Calu3 (cell line): ENCODE results near the gene RPL13A. TPM values are rescaled to one million over a fixed set of nuclear protein-coding genes. Genes with fewer than 3 reads are reported as not detected.

ENCODE experiments used
- BruUV-seq: library from RNA; stranded (reverse); fragments of 400-500 nt; replicated peaks from 2 replicates; lab custom pipeline; 2021; lab: Mats Ljungman, UMichigan
- CTCF ChIA-PET: fragments of 300-600 bp; sonication (Branson Sonifier 250); formaldehyde crosslinking; loops from one replicate; lab custom pipeline; 2022; ENCODE audit warnings: antibody characterized with exemption; lab: Charles Lee
- DNase-seq: peaks from one replicate; pipeline ENCODE4 v3.0.0; 2022
- H3K27ac Mint-ChIP-seq: one replicate; pipeline ENCODE4 v1.8.0; 2022; ENCODE audit warnings: mixed read lengths; ENCODE audit not compliant: unreplicated experiment
- H3K27me3 Mint-ChIP-seq: one replicate; pipeline ENCODE4 v1.8.0; 2022; ENCODE audit warnings: mixed read lengths; ENCODE audit not compliant: unreplicated experiment
- H3K36me3 Mint-ChIP-seq: one replicate; pipeline ENCODE4 v1.8.0; 2022; ENCODE audit warnings: mild to moderate bottlenecking, moderate library complexity, mixed read lengths; ENCODE audit not compliant: insufficient read depth, unreplicated experiment
- H3K4me1 Mint-ChIP-seq: one replicate; pipeline ENCODE4 v1.8.0; 2022; ENCODE audit warnings: mild to moderate bottlenecking, low read depth, mixed read lengths; ENCODE audit not compliant: unreplicated experiment
- H3K4me3 Mint-ChIP-seq: one replicate; pipeline ENCODE4 v1.8.0; 2022; ENCODE audit warnings: mild to moderate bottlenecking, low read depth, moderate library complexity, mixed read lengths; ENCODE audit not compliant: unreplicated experiment
- H3K9me3 Mint-ChIP-seq: one replicate; pipeline ENCODE4 v1.8.0; 2022; ENCODE audit warnings: low read depth, mixed read lengths; ENCODE audit not compliant: unreplicated experiment
- CTCF ChIP-seq: fragments of 200-600 bp; IDR thresholded peaks from one replicate; pipeline ENCODE4 v1.8.0; 2022; ENCODE audit warnings: antibody characterized with exemption; ENCODE audit not compliant: unreplicated experiment
- intact Hi-C: fragments of 100-400 bp; cut with micrococcal nuclease; formaldehyde crosslinking; loops from one replicate; pipeline ENCODE4 v1.10.0; 2022; ENCODE audit not compliant: unreplicated experiment
- total RNA-seq: library from RNA; stranded (reverse); gene quantifications from 2 replicates; pipeline ENCODE4 v1.2.3, GENCODE V29; 2022

RPL13A gene
- total RNA-seq, 1 experiment from 2014 or later: 1,993 TPM

- H3K4me3 Mint-ChIP-seq: no peak overlapping the region
- CTCF ChIA-PET: no interaction called here
- BruUV-seq: no TSS peak
Measured at GRCh38 chr19:49448432-49448786, 39.0 kb upstream of the RPL13A start.

GRCh38 chr19:49450405-49450804, 37.0 kb upstream of the RPL13A start:
- no peaks in the 10 kb centered on the region for H3K9me3 Mint-ChIP-seq
- no peak overlapping the region for H3K27ac Mint-ChIP-seq
- no TSS peak for BruUV-seq
- CTCF ChIA-PET: interaction anchor here (0.6 kb wide), 1 partner anchor 30 kb away, joined by 7 read pairs; no protein-coding TSS in a partner anchor
- DNase-seq: no peak
- peaks cover 66% of the 10 kb centered on the region for H3K36me3 Mint-ChIP-seq
- peaks cover 24% of the 10 kb centered on the region for H3K4me1 Mint-ChIP-seq
- TF ChIP-seq CTCF: no peak
- no peaks in the 10 kb centered on the region for H3K27me3 Mint-ChIP-seq
- peak overlapping the region; percentile 96 for H3K4me3 Mint-ChIP-seq
- intact Hi-C loops: loop anchor here (5.0 kb wide), 1 partner anchor 192 kb away; the partner anchor contains the start of genes RRAS and SCAF1

More at GRCh38 chr19:49448432-49448786, 39.0 kb upstream of the RPL13A start:
- TF ChIP-seq CTCF: no peak
- Mint-ChIP-seq H3K36me3 (peaks cover 67% of the 10 kb centered on the region), H3K27me3 (no peaks in the 10 kb centered on the region), H3K27ac (peak overlapping the region; percentile 7), H3K4me1 (peaks cover 31% of the 10 kb centered on the region), H3K9me3 (no peaks in the 10 kb centered on the region)
- DNase-seq: no peak
- intact Hi-C loops: no loop called here

- Mint-ChIP-seq H3K27ac (peak within 1 kb of the TSS; percentile 99), H3K9me3 (no peaks in the 10 kb centered on the region), H3K36me3 (peaks cover 66% of the 10 kb centered on the region), H3K4me1 (peaks cover 24% of the 10 kb centered on the region), H3K27me3 (no peaks in the 10 kb centered on the region), H3K4me3 (peak within 1 kb of the TSS; percentile 96)
- CTCF ChIA-PET: interaction anchor here (0.5 to 1.4 kb wide), 4 partner anchors 9 to 928 kb away, joined by 3 to 14 read pairs (median 4); no protein-coding TSS in a partner anchor
- TF ChIP-seq CTCF: no peak
- TSS peak; percentile 90 for BruUV-seq
- intact Hi-C loops: loop anchor here (5.0 kb wide), 1 partner anchor 191 kb away; the partner anchor contains the start of genes RRAS and SCAF1
- peak; percentile 97 for DNase-seq
Measured at GRCh38 chr19:49451430-49452181, 35.8 kb upstream of the RPL13A start, which contains the start of gene PIH1D1. PIH1D1 (minus strand) TSS chr19:49451814; CDS start chr19:49451574, 240 bp downstream.

- intact Hi-C loops: loop anchor here (5.0 kb wide), 1 partner anchor 189 kb away; the partner anchor contains the start of genes RRAS and SCAF1
- CTCF ChIA-PET: interaction anchor here (0.6 to 1.0 kb wide), 6 partner anchors 11 to 200 kb away, joined by 3 to 6 read pairs (median 4); partner anchors contain the start of genes FLT3LG and RPS11
Measured at GRCh38 chr19:49453013-49453756, 34.2 kb upstream of the RPL13A start, which contains the start of gene ALDH16A1. ALDH16A1 (plus strand) TSS chr19:49453225; CDS start chr19:49453332, 107 bp downstream.

More at GRCh38 chr19:49453013-49453756, 34.2 kb upstream of the RPL13A start, which contains the start of gene ALDH16A1:
- H3K9me3 Mint-ChIP-seq: no peaks in the 10 kb centered on the region
- peak; percentile 99 for DNase-seq
- no TSS peak for BruUV-seq
- TF ChIP-seq CTCF: no peak
- peaks cover 20% of the 10 kb centered on the region for H3K4me1 Mint-ChIP-seq
- H3K4me3 Mint-ChIP-seq: peak within 1 kb of the TSS; percentile 96
- H3K27ac Mint-ChIP-seq: peak within 1 kb of the TSS; percentile 99
- H3K36me3 Mint-ChIP-seq: peaks cover 60% of the 10 kb centered on the region
- H3K27me3 Mint-ChIP-seq: no peaks in the 10 kb centered on the region
